Hippocampal formation (tissue), 2 donors: ENCODE results near the gene SEC24B.
"Not testable (repeated sequence)": the region's sequence is repeated elsewhere in the genome, so short reads cannot be mapped to it uniquely, and the experiment has no call there.

ENCODE experiments used
- DNase-seq, 2 donors: peaks; one replicate each; lab custom pipeline; 2025; lab: John Stamatoyannopoulos, UW

The SEC24B gene

GRCh38 chr4:109506890-109507289 lies 73.3 kb downstream of the SEC24B start:
- DNase-seq, result no peak

GRCh38 chr4:109510687-109511086 lies 77.1 kb downstream of the SEC24B start:
- DNase-seq, result no peak

- no peak for DNase-seq
Observed at GRCh38 chr4:109511414-109511813, 77.8 kb downstream of the SEC24B start.

- not testable (repeated sequence) for DNase-seq
Observed at GRCh38 chr4:109513368-109513767, 79.8 kb downstream of the SEC24B start.

GRCh38 chr4:109532182-109532581 lies 98.6 kb downstream of the SEC24B start:
- DNase-seq, result no peak

- DNase-seq, result no peak
Observed at GRCh38 chr4:109545401-109545800, 111.8 kb downstream of the SEC24B start.

- no peak for DNase-seq
Observed at GRCh38 chr4:109547394-109547793, 113.8 kb downstream of the SEC24B start.

- DNase-seq, result peak in 1 of 2 donors; percentile 1
Observed at GRCh38 chr4:109548655-109549054, 115.0 kb downstream of the SEC24B start.

GRCh38 chr4:109552237-109552636 lies 118.6 kb downstream of the SEC24B start:
- no peak for DNase-seq

GRCh38 chr4:109553130-109553529 lies 119.5 kb downstream of the SEC24B start:
- no peak for DNase-seq

- DNase-seq, result no peak
Observed at GRCh38 chr4:109554971-109555370, 121.4 kb downstream of the SEC24B start.

GRCh38 chr4:109557433-109557832 lies 123.8 kb downstream of the SEC24B start:
- no peak for DNase-seq

GRCh38 chr4:109558095-109558494 lies 124.5 kb downstream of the SEC24B start:
- DNase-seq, result not testable (repeated sequence)

GRCh38 chr4:109559625-109559982 lies 126.0 kb downstream of the SEC24B start:
- peak in 1 of 2 donors; percentile 34 for DNase-seq

- DNase-seq, result peak; percentile 10 to 44
Observed at GRCh38 chr4:109559983-109560686, 126.5 kb downstream of the SEC24B start, which contains the start of gene MCUB. Gene MCUB, plus strand, starts transcription at chr4:109560246. Its CDS starts 92 bp downstream, at chr4:109560338.

GRCh38 chr4:109560687-109561461 lies 127.3 kb downstream of the SEC24B start:
- DNase-seq, result peak in 1 of 2 donors; percentile 19

GRCh38 chr4:109562457-109563239 lies 129.0 kb downstream of the SEC24B start:
- peak in 1 of 2 donors; percentile 12 for DNase-seq

- no peak for DNase-seq
Observed at GRCh38 chr4:109571494-109571893, 137.9 kb downstream of the SEC24B start.

- DNase-seq, result no peak
Observed at GRCh38 chr4:109572154-109572553, 138.5 kb downstream of the SEC24B start.

GRCh38 chr4:109574443-109574850 lies 140.8 kb downstream of the SEC24B start:
- DNase-seq, result no peak

- DNase-seq, result no peak
Observed at GRCh38 chr4:109574931-109575804, 141.6 kb downstream of the SEC24B start.
